Measurements from ENCODE around the gene RSPO3.

- TF ChIP-seq, protein P1, sequence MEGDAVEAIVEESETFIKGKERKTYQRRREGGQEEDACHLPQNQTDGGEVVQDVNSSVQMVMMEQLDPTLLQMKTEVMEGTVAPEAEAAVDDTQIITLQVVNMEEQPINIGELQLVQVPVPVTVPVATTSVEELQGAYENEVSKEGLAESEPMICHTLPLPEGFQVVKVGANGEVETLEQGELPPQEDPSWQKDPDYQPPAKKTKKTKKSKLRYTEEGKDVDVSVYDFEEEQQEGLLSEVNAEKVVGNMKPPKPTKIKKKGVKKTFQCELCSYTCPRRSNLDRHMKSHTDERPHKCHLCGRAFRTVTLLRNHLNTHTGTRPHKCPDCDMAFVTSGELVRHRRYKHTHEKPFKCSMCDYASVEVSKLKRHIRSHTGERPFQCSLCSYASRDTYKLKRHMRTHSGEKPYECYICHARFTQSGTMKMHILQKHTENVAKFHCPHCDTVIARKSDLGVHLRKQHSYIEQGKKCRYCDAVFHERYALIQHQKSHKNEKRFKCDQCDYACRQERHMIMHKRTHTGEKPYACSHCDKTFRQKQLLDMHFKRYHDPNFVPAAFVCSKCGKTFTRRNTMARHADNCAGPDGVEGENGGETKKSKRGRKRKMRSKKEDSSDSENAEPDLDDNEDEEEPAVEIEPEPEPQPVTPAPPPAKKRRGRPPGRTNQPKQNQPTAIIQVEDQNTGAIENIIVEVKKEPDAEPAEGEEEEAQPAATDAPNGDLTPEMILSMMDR (IDR thresholded peaks at IDR 0.05): no peak
- no peak for TF ChIP-seq POLR2A (IDR thresholded peaks at IDR 0.05)
Measured at GRCh38 chr6:127210725-127211124, 92.3 kb downstream of the RSPO3 start.

All from thyroid gland (tissue), 4 donors.